ENCODE measurements around the gene HM13.
A peak's percentile ranks its signal among the peaks of the same experiment; 100 is the strongest.
"Not testable (repeated sequence)": the region's sequence is repeated elsewhere in the genome, so short reads cannot be mapped to it uniquely, and the experiment has no call there.

HM13 gene

GRCh38 chr20:31568041-31568731, 53.9 kb downstream of the HM13 start:
- DNase-seq (ENCODE audit: low read depth) = no peak

DNA sequence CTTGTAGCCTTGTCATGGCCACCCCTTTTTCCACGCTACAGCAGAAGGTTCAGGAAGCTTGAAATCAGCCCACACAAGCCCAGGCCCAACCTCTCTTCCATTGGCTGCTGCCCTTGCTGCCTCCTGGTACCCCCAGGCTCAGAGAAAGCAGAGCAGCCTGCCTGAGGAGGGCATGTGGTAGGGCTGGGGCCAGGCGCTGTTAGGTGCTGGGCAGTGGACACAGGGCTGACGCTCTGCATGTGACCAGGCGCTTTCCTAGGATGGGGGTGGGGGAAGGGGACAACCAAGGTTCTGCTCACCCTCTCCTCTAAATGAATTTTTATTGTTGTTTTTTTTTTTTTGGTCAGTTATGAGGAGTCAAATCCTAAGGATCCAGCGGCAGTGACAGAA, 54.5 kb downstream of the HM13 start:
- no peak for DNase-seq (ENCODE audit: low read depth)

DNA sequence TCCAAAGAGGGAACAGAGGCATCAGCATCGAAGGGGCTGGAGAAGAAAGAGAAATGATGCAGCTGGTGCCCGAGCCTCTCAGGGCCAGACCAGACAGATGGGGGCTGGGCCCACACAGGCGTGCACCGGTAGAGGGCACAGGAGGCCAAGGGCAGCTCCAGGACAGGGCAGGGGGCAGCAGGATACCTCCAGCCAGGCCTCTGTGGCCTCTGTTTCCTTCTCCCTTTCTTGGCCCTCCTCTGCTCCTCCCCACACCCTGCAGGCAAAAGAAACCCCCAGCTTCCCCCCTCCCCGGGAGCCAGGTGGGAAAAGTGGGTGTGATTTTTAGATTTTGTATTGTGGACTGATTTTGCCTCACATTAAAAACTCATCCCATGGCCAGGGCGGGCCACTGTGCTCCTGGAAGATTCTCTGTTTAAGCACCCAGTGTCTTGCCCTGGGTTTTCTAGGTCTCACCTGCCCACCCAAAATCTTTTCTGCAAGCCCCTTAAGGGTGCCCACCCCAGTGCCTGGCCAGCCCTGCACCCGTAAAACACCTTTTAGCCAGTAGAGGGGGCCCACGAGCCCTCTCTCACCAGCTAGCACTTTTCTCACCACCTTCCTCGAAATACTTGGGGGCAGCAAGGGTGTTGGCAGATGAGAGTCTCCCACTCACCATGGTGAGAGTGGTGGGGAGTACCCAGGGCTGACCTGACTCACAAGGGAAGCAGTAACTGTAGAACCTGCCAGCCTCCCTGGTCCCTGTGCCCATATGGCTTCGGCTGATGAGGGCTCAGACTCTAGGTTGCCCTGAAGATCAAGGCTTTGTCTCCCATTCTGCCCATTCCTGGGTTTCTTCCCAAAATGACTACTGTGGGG, 55.1 kb downstream of the HM13 start:
- peak; percentile 31 for DNase-seq (ENCODE audit: low read depth)

DNA sequence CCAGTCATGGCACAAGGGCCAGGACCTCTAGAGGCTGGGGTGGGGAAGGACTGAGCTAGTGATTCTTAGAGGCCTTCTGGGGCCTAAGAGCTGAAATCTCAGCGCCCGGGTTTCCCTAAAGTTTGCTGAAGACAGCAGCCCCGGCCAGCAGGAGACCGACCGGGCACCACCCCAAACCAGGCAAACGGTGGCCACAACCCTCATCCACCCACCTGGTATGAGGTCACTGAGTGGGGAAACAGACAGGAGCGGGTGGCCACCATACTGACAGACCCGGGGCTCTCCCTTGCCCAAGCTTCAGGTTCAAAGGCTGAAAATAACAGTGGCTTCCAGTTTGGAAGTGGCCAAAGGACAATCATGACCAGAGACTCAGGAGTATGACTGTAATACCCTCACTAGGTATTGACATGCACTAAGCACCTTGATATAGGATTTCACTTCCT, 55.8 kb downstream of the HM13 start:
- no peak for DNase-seq (ENCODE audit: low read depth)

DNA sequence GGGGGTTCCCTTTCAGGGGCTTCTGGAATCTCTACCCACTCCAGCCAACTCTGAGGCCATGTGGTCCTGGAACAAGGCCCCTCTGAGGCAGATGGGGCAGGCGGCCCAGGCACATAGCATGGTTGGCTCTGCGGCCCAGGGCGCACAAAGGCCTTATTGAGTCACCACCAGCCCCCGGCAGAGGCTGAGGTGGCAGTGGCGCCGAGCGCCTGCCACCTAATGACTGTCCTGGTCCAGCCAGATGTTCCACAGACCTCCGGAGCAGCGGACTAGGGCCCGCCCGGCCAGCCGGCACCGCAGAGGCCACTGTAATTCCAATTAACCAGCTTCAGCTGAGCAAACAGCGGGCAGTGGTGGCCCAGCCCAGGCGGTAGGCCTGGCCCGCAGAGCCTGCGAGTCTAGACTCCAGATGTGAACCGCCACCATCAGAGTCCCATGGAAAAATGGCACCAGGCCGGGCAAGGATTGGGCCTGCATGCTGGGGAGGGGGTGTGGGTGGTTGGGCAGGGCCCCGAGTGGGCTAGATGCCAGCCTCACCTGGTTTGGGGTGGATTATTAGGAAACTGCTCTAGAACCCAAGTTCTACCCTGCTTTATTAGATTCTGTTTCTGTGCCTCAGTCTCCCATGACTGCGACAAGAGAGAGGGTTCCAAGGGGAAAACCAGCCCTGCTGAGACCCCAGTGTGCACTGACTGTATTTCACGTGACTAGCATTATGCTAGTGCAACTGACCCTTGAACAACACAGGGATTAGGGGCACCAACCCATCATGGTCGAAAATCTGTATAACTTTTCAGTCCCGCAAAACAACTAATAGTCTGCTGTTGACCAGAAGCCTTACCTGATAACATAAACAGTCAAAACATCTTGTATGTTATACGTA, 56.7 kb downstream of the HM13 start:
- no peak for DNase-seq (ENCODE audit: low read depth)

- DNase-seq (ENCODE audit: low read depth) = no peak
These were observed 57.9 kb downstream of the HM13 start for GRCh38 chr20:31572042-31572700.

GRCh38 chr20:31572701-31573554, 58.7 kb downstream of the HM13 start:
- DNase-seq (ENCODE audit: low read depth) = peak; percentile 78

DNA sequence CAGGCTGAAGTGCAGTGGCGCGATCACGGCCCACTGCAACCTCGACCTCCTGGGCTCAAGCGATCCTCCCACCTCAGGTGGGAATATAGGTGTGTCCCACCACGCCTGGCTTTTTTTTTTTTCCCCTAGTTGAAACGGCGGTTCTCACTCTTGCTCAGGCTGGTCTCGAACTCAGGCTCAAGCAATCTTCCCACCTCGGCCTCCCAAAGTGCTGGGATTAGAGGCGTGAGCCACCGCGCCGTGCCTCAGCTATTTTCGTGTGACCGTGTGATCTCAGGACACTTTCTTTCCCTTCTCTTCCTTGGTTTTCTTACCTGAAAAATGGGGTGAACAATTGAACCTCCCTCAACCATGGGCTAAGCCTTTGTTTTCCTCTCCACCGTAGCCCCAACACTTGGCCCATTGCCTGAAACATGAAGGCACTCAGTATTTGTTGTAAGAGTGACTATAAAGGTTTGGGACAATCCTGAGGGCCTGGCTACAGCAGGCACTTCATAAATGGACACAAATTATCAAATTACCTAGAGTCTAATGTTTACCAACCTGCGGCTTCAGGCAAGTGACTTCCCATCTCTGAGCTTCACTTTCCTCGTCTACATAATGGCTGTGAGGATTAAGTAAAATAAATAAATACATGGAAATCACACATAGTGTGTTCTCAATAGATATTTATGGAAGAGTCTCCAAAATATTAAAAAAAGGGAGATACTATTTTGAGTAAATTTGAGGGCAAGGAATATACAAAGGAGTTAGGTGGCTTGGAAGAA, 59.5 kb downstream of the HM13 start:
- DNase-seq (ENCODE audit: low read depth) = no peak

GRCh38 chr20:31574986-31575385, 60.7 kb downstream of the HM13 start:
- DNase-seq (ENCODE audit: low read depth) = not testable (repeated sequence)

GRCh38 chr20:31576751-31577150, 62.5 kb downstream of the HM13 start:
- DNase-seq (ENCODE audit: low read depth) = no peak

DNA sequence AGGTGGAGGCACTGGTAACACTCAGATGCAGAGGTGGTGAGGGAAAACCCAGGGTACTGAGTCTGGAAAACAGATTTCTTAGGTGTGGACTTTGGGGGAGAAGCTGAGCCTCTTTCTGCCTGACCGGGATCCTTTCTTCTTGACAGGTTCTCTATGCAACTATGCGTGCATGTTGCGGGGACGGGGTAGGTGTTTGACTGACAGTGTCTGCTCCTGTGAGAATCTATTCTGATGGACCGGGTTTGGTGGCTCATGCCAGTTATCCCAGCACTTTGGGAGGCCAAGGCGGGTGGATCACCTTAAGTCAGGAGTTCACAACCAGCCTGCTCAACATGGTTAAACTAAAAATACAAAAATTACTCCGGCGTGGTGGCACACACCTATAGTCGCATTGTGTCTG, 63.0 kb downstream of the HM13 start:
- no peak for DNase-seq (ENCODE audit: low read depth)

GRCh38 chr20:31578448-31579138, 64.4 kb downstream of the HM13 start:
- DNase-seq (ENCODE audit: low read depth) = no peak

GRCh38 chr20:31579245-31579644, 65.0 kb downstream of the HM13 start:
- DNase-seq (ENCODE audit: low read depth) = no peak

DNA sequence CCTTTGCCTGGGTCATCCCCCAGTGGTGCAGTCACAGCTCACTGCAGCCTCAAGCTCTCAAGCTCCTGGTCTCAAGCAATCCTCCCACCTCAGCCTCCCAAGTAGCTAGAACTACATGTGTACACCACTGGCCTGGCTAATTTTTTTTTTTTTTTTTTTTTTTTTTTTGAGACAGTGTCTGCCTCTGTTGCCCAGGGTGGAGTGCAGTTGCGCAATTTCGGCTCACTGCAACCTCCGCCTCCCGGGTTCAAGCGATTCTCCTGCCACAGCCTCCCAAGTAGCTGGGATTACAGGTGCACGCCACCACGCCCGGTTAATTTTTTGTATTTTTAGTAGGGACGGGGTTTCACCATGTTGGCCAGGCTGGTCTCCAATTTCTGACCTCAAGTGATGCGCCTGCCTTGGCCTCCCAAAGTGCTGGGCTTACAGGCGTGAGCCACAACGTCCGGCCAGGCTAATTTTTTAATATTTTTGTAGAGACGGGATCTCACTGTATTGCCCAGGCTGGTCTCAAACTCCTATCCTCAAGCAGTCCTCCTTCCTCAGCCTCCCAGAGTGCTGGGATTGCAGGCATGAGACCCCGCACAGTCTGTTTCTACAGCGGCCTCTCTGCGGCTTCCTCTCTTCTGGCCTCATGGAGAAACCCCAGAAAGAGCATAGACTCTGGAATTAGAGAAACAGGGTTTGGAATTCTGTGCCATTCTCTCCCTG, 65.9 kb downstream of the HM13 start:
- DNase-seq (ENCODE audit: low read depth) = not testable (repeated sequence)

GRCh38 chr20:31580706-31581105, 66.5 kb downstream of the HM13 start:
- DNase-seq (ENCODE audit: low read depth) = no peak

DNA sequence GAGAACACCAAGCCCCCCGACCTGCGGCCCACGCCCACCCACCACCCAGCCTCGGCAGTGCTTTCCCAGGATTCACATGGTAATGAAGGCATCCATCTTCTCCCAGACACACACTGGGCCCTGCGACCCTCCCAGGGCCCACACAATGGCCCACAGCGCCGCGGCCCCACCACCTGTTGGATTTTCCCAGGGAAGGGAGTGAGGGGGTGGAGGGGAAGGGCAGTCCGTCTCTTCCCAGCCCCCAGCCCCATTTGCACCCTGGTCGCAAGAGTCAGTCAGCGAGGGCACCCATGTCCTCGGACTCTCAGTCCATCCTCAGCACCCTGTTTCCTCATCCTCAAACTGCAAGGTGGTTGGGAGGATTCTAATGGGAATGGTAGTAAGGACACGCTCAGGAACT, 67.1 kb downstream of the HM13 start:
- no peak for DNase-seq (ENCODE audit: low read depth)

- DNase-seq (ENCODE audit: low read depth) = no peak
These were observed 73.5 kb downstream of the HM13 start for GRCh38 chr20:31587545-31588389.

DNA sequence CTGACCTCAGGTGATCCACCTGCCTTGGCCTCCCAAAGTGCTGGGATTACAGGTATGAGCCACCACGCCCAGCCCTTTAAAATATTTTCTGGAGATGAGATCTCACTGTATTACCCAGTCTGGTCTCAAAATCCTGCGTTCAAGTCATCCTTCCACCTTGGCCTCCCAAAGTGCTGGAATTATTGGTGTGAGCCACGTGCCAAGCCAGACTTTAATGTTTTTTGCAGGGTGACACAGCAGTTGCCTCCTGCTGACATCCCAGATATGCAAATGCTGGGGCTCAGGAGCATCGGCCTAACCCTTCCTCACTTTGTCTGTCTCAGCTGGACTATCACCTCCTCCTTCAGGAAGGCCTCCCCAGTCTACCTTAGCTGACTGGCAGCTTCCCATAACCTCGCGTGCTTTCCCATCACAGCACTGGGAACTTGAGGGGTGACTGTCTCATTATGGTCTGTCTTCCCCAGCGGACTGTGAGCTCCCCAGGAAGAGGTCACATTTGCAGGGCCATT, 76.5 kb downstream of the HM13 start:
- no peak for DNase-seq (ENCODE audit: low read depth)

Data from stimulated activated CD4-positive, alpha-beta T cell treated with anti-CD3 and anti-CD28 coated beads, Interleukin-2, amount 100 ng/mL, for 4 hours (primary cell).